HG02852 (cell line): ENCODE data around the gene MEPCE.
"Not testable (repeated sequence)": the region's sequence is repeated elsewhere in the genome, so short reads cannot be mapped to it uniquely, and the experiment has no call there.

Source experiments
- ATAC-seq: cut with Tn5 transposase; IDR thresholded peaks from one replicate; pipeline ENCODE4 v1.9.1; 2021; ENCODE audit warnings: mild to moderate bottlenecking, moderate library complexity; ENCODE audit not compliant: unreplicated experiment

MEPCE gene

GRCh38 chr7:100433276-100433591 lies 3.6 kb downstream of the MEPCE start:
- ATAC-seq: no peak

DNA sequence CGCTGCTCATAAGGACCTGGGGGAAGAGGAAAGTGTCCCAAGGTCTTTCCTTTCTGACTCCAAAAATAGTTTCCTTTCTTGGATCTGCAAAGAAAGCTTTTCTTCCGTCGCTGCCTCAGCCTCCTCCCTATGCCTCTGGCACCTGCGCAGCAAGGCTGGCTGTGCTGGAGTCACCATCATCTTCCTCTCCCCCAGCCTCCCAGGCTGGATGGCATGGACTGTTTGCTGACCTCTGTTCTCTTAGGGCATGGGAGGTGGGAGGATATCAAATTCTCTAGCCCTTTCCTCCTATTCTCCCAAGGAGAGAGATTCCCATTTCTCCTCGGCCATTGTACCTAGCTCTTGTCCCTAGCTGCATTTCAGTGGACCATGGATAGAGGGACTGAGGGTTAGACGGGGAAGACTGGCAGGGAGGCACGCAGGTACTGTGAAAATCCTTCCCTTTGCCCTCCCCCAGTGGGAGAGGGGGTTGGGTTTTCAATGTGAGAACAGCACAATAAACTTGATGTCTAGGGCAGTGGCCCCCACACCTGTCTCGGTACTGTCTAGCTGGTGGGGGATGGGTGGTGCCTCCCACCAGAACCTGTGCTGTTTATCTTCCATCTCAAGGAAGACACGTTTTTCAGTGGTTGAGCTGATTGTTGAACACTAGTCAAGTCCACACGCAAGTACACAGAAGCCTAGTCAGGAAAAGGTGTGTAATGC lies 4.1 kb downstream of the MEPCE start:
- ATAC-seq: no peak

- no peak for ATAC-seq
These were observed 4.9 kb downstream of the MEPCE start for GRCh38 chr7:100434297-100435144.

DNA sequence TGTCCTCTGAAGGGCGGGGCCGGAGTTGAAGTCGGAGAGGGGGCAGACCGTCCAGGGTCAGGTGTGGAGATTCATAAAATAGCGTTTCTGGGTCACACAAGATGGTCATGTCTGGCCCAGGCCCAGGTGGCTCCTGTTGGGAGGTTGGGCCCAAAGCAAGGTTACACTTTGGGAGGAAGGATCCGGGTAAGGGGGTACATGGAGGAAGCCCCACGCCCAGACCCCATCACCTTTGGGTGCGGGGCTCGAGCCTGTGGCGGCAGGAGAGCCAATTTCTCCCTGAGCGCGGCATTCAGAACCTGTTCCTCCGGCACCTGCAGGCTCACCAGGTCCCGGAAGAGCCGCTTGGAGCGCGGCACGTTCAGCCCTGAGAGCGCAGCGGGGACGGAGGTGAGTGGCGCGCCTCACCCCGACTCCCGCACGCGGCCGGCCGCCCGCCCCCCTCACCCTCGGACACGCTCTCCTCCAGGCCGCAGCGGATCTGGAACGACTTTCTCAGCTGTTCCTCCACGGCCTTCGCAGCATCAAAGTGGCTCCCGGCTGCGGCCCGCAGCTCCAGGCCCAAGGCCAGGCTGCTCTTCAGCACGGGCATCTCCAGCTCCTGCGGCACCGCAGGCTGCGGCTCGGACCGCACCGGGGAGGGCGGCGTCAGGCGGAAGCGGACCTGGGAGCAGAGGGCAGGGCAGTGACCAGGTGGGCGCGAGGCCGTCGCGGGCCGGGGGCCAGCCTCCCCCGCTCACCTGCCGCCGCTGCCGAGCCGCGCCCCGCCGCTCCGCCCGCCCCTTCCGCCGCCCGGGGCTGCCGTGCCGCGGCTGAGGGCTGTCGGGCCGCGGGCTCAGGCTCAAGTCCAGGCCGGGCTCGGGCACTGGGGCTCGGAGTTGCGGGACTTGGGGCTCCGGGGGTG lies 6.0 kb downstream of the MEPCE start:
- peak; percentile 33 for ATAC-seq

- no peak for ATAC-seq
These were observed 7.8 kb downstream of the MEPCE start for GRCh38 chr7:100437150-100438100.

DNA sequence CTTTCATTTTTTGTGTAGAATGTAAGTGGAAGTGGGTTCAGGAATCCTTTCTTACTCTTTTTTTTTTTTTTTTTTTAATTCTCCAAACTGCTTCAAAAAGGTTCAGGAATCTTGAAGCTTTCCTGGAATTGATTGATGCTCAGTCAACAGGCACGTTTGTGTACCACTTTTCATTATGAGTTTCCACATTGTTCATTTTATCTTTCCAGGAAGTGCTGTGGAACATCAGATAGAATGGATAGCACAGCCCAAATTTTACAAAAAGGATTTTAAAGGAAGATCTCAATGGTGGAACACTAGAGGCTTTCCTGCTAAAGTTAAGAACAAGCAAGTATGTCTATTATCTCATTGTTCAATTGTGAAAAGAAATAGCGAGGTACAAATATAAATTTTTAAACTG lies 8.5 kb downstream of the MEPCE start:
- ATAC-seq: no peak

DNA sequence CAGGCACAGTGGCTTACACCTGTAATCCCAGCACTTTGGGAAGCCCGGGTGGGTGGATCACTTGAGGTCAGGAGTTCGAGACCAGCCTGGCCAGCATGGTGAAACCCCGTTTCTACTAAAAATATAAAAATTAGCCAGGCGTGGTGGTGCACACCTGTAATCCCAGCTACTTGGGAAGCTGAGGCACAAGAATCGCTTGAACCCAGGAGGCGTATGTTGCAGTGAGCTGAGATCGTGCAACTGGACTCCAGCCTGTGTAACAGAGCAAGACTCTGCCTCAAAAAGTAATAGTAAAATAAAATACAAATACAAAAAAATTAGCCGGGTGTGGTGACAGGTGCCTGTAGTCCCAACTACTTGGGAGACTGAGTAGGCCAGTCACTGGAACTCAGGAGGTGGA lies 9.1 kb downstream of the MEPCE start:
- ATAC-seq: not testable (repeated sequence)

DNA sequence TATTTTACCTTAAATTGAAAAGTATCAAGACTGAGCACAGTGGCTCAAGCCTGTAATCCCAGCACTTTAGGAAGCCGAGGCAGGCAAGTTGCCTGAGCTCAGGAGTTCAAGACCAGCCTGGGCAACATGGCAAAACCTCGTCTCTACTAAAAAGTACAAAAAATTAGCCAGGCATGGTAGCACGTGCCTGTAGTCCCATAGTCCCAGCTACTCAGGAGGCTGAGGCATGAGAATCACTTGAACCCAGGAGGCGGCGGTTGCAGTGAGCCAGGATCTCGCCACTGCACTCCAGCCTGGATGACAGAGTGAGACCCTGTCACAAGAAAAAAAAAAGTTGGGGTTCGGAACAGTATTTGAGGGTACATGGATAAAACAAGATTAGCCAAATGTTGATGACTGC lies 9.6 kb downstream of the MEPCE start:
- ATAC-seq: not testable (repeated sequence)

GRCh38 chr7:100441641-100442535 lies 12.3 kb downstream of the MEPCE start:
- ATAC-seq: no peak

GRCh38 chr7:100443096-100443840 lies 13.6 kb downstream of the MEPCE start:
- ATAC-seq: no peak

GRCh38 chr7:100444311-100445278 lies 15.0 kb downstream of the MEPCE start:
- no peak for ATAC-seq

- no peak for ATAC-seq
These were observed 16.4 kb downstream of the MEPCE start for GRCh38 chr7:100446040-100446439.

- ATAC-seq: not testable (repeated sequence)
These were observed 17.7 kb downstream of the MEPCE start for GRCh38 chr7:100447363-100447762.

- ATAC-seq: no peak
These were observed 19.7 kb downstream of the MEPCE start for GRCh38 chr7:100449190-100449795.

DNA sequence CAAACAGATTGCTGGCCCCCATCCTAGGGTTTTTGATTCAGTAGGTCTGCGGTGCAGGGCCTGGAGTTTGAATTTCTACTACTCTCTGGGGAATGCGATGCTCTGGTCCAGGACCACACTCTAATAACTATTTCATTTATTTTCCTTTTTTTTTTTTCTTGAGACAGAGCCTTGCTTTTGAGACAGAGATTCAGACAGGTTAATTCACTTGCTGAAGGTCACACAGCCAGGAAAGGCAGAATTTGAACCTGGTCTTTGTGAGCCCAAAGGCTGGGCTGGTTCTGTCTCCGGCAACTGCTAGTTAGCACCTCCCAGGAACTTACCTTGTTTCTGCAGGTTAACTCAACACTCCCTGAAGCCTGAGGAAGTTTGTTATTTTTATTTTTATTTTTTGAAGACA lies 22.9 kb downstream of the MEPCE start:
- ATAC-seq: no peak

DNA sequence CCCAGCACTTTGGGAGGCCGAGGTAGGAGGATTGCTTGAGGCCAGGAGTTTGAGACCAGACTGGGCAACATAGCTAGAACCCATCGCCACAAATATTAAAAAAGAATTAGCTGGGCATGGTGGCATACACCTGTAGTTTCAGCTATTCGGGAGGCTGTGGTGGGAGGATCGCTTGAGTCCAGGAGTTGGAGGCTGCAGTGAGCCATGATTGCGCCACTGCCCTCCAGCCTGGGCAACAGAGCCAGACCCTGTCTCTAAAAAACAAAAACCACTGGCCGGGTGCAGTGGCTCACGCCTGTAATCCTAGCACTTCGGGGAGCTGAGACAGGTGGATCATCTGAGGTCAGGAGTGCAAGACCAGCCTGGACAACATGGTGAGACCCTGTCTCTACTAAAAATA lies 24.2 kb downstream of the MEPCE start:
- ATAC-seq: not testable (repeated sequence)

DNA sequence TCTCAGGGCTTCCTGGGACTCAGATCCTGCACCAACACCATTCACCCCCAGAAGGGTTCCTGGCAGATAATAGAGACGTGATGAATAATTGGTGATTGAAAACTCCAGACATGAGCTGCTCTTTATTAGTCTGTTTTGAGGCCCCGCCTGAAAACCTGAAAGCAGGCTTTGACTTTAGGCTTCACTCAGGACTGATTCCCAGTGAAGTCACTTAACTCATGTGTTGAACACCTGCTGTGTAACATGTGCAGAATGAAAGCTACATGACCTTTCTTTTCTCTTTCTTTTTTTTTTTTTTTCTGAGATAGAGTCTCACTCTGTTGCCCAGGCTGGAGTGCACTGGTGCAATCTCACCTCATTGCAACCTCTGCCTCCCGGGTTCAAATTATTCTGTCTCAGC lies 25.6 kb downstream of the MEPCE start:
- no peak for ATAC-seq
